Activated CD8-positive, alpha-beta memory T cell treated with anti-CD3 and anti-CD28 coated beads for 24 hours (primary cell): Measurements from ENCODE around the gene CNN2.
A peak's percentile ranks its signal among the peaks of the same experiment; 100 is the strongest.

Experiments
- DNase-seq: peaks from one replicate; pipeline ENCODE4 v3.0.0-alpha.2; 2020

The CNN2 gene

DNA sequence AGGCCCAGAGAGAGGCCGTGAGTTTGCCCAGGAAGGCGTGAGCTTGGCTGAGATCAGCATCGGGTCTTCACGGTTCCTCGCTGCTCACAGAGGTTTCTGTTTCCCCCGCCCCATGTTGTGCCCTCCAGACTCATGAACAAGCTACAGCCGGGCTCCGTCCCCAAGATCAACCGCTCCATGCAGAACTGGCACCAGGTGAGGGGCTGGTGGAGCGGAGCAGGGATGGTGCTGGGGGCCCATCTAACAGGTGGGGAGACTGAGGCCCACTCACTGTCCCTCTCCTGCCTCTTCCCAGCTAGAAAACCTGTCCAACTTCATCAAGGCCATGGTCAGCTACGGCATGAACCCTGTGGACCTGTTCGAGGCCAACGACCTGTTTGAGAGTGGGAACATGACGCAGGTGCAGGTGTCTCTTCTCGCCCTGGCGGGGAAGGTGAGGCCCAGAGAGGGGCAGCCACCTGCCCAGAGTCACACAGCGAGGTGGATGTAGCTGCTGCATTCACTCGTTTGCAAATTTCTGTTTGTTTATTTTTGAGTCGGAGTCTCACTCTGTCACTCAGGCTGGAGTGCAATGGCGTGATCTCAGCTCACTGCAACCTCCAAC lies 6.0 kb downstream of the CNN2 start:
- DNase-seq, result no peak

DNA sequence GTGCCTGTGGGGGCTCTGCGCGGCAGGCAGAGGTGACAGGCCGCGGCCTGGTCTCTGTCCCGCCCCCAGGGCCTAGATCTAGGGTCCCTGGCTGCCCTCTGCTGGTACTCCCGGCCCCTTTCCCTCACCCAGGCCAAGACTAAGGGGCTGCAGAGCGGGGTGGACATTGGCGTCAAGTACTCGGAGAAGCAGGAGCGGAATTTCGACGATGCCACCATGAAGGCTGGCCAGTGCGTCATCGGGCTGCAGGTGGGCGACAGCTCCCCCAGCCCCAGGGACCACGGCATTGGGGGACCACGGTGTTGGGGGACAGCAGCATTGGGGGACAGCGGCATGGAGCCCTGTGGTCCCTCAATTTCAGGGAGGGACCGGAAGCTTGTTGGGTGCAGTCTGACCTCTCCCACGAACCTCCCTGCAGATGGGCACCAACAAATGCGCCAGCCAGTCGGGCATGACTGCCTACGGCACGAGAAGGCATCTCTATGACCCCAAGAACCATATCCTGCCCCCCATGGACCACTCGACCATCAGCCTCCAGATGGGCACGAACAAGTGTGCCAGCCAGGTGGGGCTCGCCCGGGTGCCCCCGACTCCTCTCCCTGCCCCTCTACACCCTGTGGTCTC lies 9.7 kb downstream of the CNN2 start:
- no peak for DNase-seq

DNA sequence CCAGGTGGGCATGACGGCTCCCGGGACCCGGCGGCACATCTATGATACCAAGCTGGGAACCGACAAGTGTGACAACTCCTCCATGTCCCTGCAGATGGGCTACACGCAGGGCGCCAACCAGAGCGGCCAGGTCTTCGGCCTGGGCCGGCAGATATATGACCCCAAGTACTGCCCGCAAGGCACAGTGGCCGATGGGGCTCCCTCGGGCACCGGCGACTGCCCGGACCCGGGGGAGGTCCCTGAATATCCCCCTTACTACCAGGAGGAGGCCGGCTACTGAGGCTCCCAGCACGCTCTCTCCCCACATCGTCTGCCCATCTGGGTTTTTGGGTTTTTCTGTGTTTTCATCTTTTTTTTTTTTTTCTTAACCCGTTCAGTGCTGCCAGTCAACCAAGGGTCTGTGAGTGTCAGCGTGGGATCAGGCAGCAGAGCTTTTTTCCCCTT lies 11.2 kb downstream of the CNN2 start:
- DNase-seq, result no peak

DNA sequence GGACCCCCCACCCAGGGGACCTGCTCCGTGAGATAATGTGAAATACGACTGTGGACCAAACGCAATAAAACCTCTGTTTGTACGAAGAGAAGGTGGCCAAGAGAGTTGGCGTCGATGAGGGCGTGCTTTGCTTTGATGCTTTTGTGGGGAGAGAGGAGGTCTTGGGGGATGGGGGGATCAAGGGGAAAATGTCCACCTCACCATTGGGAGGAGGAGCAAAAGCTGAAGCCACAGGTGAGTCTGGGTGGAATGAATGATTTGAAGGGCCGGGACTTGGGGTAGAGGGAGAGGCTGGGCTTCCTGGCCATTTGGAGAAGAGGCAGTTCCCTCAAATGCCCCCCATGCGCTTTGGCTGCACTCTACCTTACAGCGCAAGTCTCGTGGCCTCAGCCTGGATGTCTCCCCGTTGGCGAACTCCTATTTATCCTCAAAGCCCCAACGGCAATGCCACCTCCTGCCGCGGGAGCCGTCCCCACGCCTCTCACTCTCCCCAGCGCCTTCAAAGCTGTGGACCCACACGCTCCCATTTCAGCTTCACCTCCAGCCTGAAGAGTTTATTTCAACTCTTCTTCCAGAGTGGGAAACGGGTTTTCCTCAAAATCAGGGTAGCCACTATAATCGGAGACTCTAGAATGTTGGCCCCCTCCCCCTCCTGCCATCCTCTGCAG lies 12.7 kb downstream of the CNN2 start:
- no peak for DNase-seq

DNA sequence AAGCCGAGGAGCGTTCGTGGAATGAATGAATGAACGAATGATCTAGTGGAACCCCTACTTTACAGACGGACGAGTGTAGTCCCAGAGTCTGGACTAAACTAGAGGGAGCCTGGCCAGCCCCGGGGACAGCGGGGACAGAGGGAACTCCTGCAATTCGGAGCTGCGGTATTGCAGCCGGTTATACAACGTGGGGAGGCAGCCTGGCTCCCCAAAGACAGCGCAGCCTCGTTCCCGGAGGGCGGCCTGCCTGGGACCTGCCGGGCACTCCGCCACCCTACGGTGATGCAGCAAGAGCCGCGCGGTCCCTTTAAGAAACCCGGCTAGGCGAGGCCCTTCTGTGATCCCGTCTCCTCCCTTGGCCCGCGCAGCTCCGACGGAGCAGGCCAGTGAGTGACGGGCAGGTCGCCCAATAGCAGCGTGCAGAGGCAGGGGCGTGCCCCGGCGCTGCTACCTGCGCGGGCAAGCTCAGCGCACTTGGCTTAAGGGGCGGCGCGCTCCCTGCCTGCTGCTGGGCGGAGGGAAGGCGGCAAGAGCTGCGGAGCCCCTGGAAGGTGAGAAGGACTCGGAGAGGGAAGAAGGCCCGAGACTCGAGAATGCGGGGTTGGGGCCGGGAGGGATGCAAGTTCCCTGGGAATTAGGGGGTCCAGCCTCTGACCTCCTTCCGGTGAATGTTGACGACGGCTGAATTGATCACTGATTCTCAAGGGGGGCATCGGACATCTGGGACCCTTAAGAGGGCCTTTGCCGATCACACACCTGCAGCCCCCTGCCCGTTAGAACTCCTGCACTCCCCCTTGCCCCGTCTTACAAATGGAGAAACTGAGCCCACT lies 13.5 kb downstream of the CNN2 start, which contains the start of gene ABCA7:
Gene ABCA7, plus strand, starts transcription at position 462 of the 830 bp plus-strand sequence. CDS start 1,255 bp downstream, outside the sequence.
- peak; percentile 100 for DNase-seq

DNA sequence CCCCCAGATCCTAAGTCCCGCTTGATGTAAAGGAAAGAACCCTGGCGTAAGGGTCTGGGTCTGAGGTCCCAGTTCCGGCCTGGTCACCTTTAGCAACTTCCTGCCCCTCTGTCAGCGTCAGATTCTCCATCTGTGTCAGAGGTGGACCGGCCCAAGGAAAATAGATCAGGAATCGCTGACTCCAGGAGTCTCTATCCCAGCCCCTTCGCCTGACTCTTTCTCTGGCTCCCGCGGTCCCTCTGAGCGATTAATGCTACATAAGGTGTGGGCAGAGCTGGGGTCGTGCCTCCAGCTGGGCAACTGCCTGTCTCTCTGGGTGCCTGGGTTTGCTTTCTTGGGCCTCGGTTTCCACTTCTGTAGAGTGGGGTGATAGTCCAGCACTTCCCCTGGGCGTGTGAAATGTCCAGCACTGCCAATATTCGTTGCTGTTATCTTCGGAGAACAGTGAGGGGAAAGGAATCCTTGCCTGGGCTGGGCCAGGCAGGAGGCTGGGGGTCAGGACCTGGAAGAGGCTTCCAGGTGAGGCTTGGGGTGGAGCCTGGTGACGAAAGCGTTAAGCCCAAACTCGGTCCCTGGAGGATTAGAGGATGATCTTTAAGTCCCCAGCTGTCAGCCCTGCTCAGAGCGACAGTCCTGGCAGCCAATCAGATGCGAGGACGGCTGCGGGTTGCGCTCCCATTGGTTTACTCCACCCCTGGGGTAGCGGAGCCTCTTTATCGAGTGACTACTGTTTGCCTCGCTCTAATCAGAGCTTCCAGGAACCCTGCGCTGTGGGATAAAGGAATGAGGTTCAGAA lies 14.3 kb downstream of the CNN2 start:
- DNase-seq, result peak; percentile 94

DNA sequence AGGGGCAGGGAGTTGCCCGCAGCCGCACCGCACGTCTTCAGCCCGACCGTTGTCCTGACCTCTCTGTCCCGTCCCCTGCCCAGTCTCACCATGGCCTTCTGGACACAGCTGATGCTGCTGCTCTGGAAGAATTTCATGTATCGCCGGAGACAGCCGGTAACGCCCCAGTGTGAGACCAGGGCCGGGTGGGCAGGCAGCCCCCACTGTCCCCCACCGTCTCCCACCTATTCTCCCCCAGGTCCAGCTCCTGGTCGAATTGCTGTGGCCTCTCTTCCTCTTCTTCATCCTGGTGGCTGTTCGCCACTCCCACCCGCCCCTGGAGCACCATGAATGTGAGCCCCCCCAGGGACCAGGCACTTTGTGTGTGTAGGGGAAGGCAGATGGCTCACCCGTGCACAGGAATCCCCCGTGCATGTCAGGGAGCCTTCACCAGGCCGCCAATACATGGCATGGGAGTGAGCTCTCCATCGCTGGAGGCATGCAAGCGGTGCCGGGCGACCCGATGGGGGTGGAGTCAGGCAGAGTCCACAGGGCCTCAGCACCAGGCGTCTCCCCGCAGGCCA lies 14.9 kb downstream of the CNN2 start:
- DNase-seq, result no peak

DNA sequence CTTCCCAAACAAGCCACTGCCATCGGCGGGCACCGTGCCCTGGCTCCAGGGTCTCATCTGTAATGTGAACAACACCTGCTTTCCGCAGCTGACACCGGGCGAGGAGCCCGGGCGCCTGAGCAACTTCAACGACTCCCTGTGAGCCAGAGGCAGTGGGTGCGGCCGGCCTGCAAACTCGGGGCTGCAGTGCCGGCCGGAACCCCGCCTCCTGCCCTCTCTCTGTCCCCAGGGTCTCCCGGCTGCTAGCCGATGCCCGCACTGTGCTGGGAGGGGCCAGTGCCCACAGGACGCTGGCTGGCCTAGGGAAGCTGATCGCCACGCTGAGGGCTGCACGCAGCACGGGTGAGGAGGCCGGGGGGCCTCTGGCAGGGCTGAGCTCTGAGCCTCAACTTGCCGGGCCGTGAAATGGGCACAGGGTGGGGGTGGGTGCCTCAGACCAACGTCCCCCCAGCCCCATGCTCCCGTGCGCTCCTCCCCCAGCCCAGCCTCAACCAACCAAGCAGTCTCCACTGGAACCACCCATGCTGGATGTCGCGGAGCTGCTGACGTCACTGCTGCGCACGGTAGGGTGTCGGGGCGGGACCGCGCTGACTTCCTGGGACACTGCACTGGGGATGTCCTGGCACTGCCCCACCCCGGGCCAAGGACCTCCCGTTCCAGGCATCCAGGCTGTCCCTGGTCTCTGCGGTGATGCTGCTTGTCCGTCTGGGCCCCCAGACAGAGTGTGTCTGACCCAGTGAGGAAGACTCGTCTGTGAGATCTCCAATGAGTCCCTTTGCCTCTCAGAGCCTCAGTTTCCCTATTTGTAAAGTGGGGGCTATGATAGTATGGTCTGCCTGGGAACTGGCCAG lies 15.7 kb downstream of the CNN2 start:
- no peak for DNase-seq

DNA sequence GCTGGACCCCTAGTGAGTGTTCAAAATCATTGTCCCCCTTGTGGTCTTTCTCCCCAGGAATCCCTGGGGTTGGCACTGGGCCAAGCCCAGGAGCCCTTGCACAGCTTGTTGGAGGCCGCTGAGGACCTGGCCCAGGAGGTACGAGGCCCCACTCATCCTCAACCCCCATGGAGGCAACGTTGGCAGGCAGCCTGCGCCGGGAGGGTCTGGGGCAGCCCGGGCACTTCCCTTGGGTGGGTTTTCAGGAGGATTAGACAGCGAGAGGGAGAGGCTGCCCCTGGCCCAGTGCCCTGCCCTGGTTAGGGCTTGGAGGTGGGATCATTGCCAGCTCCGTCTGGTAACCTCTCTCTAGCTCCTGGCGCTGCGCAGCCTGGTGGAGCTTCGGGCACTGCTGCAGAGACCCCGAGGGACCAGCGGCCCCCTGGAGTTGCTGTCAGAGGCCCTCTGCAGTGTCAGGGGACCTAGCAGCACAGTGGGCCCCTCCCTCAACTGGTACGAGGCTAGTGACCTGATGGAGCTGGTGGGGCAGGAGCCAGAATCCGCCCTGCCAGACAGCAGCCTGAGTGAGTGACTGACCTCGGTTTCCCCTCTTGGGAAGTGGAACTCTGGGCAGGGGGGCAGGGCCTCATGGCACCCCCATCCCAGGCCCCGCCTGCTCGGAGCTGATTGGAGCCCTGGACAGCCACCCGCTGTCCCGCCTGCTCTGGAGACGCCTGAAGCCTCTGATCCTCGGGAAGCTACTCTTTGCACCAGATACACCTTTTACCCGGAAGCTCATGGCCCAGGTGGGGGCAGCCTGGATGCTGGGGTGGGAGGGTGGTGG lies 16.5 kb downstream of the CNN2 start:
- no peak for DNase-seq

DNA sequence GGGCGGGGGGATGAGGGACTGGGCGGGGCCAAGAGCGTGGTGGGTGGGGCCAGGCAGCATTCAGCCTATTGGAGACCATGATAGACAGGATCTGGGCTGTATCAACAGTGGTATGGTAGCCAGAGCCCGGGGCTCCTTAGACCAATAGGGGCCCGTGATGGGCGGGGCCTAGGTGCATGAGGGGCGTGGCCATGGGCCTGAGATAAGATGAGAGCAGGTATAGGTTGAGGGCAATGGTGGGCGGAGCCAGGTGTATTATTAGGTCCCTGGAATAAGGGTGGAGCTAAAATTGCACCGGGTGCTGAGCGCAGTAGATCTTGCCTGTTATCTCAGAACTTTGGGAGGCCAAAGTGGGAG lies 18.8 kb downstream of the CNN2 start:
- no peak for DNase-seq

DNA sequence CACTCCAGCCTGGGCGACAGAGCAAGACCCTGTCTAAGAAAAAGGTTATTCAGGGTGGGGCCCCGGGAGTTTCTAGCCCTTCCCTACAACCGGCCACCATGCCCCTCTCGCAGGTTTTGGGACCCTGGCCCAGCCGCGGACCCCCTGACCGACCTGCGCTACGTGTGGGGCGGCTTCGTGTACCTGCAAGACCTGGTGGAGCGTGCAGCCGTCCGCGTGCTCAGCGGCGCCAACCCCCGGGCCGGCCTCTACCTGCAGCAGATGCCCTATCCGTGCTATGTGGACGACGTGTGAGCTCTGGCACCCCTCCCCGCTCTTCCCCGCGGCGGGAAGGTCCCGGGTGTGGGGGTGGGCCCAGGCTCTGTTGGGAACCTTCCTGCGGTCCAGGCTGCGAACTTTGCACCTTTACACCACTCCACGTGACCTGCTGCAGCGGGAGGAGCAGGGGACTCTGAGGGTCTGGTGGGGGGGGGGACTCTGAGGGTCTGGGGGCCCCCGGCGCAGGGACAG lies 19.8 kb downstream of the CNN2 start:
- no peak for DNase-seq

DNA sequence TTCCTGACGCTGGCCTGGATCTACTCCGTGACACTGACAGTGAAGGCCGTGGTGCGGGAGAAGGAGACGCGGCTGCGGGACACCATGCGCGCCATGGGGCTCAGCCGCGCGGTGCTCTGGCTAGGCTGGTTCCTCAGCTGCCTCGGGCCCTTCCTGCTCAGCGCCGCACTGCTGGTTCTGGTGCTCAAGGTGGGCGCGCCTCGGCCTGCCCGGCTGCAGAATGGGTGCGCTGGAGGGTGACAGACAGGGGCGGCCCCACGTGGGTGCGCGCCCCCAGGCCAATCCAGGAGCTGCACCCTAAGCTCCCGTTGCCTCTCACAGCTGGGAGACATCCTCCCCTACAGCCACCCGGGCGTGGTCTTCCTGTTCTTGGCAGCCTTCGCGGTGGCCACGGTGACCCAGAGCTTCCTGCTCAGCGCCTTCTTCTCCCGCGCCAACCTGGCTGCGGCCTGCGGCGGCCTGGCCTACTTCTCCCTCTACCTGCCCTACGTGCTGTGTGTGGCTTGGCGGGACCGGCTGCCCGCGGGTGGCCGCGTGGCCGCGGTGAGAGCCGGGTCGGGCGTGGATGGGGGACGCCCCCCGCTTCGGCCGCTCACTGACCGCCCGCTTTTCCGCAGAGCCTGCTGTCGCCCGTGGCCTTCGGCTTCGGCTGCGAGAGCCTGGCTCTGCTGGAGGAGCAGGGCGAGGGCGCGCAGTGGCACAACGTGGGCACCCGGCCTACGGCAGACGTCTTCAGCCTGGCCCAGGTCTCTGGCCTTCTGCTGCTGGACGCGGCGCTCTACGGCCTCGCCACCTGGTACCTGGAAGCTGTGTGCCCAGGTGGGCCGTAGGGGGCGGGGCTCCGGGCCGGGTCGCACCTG lies 20.7 kb downstream of the CNN2 start:
- DNase-seq, result no peak

DNA sequence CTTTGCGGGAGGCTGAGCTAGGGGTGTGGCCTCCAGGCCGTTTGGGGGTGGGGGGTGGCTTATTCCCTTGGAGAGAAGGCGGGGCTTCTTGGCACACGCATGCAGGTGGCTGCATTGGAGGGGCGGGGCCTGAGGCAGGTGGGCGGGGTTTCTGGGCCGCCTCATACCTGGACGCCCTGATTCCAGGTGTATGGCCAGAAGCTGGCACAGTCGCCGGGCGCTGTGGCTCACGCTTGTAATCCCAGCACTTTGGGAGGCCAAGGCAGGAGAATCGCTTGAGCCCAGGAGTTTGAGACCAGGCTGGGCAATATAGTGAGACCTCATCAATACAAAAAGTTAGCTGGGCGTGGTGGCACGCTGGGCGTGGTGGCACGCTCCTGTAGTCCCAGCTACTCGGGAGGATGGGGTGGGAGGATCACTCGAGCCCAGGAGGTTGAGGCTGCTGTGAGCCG lies 21.3 kb downstream of the CNN2 start:
- DNase-seq, result no peak

DNA sequence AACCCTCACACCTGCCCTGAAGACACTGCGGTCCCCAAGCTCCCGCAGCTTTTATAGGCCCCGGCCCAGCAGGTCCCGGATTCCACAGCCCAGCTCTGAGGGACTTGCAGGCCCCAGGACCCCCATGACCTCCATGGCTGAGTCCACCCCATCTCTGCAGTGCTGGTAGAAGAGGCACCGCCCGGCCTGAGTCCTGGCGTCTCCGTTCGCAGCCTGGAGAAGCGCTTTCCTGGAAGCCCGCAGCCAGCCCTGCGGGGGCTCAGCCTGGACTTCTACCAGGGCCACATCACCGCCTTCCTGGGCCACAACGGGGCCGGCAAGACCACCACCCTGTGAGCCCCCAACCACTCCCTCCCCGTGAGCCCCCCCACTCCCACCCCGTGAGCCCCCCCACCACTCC lies 22.7 kb downstream of the CNN2 start:
- no peak for DNase-seq

DNA sequence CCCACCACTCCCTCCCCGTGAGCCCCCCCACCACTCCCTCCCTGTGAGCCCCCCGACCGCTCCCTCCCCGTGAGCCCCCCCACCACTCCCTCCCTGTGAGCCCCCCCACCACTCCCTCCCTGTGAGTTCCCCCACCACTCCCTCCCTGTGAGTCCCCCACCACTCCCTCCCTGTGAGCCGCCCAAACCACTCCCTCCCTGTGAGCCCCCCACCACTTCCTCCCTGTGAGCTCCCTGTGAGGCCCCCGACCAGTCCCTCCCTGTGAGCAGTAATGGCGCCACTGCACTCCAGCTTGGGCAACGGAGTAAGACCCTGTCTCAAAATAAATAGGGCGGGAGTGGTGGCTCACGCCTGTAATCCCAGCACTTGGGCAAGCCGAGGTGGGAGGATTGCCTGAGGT lies 23.4 kb downstream of the CNN2 start:
- DNase-seq, result no peak

DNA sequence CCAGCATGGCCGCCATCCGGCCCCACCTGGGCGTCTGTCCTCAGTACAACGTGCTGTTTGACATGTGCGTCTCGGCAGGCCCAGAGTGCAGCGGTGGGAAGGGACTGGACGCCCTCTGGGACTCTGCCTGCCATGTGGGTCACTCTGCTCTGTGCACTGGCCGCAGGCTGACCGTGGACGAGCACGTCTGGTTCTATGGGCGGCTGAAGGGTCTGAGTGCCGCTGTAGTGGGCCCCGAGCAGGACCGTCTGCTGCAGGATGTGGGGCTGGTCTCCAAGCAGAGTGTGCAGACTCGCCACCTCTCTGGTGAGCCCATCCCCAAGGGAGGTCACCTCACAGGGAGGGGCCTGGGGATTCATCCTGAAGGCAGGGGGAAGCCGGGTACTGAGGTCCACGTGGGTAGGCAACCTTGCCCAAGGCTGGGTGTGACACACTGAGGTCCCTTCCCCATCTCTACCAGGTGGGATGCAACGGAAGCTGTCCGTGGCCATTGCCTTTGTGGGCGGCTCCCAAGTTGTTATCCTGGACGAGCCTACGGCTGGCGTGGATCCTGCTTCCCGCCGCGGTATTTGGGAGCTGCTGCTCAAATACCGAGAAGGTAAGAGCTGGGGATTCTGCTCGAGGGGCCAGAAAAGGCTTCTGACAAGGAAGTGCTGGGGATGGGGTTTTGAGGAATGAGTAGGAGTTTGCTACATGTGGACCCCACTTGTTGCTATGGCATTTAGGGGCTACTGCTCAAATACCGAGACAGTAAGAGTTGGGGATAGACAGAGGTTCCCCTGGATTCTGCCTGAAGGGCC lies 24.8 kb downstream of the CNN2 start:
- DNase-seq, result no peak

DNA sequence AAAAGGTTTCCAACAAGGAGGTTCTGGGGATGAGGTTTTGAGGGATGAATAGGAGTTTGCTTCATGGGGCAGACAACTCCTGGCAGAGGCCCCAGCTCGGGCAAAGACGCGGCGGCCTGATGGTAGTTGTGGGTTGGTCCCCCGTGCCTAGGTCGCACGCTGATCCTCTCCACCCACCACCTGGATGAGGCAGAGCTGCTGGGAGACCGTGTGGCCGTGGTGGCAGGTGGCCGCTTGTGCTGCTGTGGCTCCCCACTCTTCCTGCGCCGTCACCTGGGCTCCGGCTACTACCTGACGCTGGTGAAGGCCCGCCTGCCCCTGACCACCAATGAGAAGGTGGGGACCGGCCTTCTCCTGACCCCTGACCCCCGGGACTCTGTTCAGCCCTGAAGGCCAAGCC lies 25.4 kb downstream of the CNN2 start:
- DNase-seq, result no peak

DNA sequence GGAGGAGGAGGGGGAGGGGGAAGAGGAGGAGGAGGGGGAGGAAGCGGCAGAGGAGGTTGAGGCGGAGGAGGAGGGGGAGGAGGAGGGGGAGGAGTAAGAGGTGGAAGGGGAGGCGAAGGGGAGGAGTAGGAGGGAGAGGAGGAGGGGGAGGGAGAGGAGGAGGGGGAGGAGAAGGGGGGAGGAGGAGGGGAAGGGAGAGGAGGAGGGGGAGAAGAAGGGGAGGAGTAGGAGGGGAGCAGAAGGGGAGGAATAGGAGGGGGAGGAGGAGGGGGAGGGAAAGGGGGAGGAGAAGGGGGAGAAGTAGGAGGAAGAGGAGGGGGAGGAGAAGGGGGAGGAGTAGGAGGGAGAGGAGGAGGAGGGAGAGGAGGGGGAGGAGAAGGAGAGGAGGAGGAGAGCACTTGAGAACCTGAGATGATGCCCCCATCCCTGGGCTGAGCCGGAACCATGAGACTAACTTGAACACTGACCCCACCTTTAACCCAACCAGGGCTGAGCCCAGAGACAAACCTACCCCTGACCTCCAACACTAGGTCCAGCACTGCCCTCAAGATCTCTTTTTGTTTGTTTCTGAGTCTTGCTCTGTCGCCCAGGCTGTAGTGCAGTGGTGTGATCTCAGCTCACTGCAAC lies 26.1 kb downstream of the CNN2 start:
- DNase-seq, result no peak
